Embryonic facial prominence (tissue), 1 donor: ENCODE results near the gene SLC25A27.

Experiments used
- DNase-seq: peaks from one replicate; pipeline ENCODE4 v3.0.0-alpha.2; 2016; ENCODE audit errors: extremely low spot score

SLC25A27 gene

GRCh38 chr6:46715141-46715540, 62.4 kb downstream of the SLC25A27 start:
- no peak for DNase-seq

- DNase-seq = no peak
Measured at GRCh38 chr6:46719099-46719498, 66.3 kb downstream of the SLC25A27 start.

- DNase-seq = no peak
Measured at GRCh38 chr6:46720401-46720800, 67.6 kb downstream of the SLC25A27 start.
